Measurements from ENCODE around the gene IMMP2L.

The IMMP2L gene

GRCh38 chr7:111223802-111224253 lies 338.5 kb downstream of the IMMP2L start:
- no peak overlapping the region for H3K27ac ChIP-seq
- no peak for TF ChIP-seq CTCF (conservative IDR thresholded peaks at IDR 0.05)

GRCh38 chr7:111215550-111215949 lies 346.7 kb downstream of the IMMP2L start:
- no peak overlapping the region for H3K27ac ChIP-seq
- TF ChIP-seq CTCF (conservative IDR thresholded peaks at IDR 0.05) = no peak

GRCh38 chr7:111212857-111213523 lies 349.3 kb downstream of the IMMP2L start:
- no peak overlapping the region for H3K27ac ChIP-seq
- TF ChIP-seq CTCF (conservative IDR thresholded peaks at IDR 0.05) = no peak

DNA sequence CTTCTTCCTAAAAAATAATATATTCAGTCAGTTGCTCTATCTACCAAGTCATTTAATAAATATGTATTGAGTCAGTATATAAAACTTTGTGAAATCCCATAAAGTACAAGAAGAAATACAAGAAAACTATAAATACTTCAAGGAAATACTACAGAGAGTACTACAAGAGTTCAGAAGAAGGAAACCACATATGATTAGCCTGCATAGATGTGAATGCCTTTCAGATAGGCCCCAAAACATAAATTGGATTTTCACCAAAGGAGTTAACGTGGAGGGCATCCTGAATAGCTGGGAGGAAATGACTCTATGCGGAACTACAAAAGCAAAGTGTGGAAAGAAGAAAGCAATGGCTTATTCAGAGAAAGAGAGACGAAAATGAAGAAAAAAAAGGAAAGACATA lies 351.3 kb downstream of the IMMP2L start:
- TF ChIP-seq CTCF (conservative IDR thresholded peaks at IDR 0.05) = no peak
- no peak overlapping the region for H3K27ac ChIP-seq

DNA sequence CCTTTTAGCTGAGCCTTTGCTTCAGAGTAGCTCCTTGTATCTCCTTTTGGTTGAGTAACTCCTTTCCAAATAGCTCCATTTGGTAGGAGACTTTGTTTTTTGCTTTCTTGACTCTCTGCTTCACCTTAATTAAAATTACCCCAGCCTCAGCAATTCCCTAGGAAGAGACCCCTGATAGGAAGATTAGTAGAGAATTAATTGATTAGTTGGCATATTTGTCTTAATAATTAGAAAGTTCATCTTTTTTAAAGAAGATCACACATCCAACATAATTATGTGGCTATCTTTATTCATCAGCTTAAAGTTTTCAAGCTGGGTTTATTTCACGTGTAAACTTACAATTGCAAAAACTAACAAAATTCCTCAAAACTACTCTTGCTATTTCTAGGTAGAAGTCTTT lies 352.2 kb downstream of the IMMP2L start:
- no peak for TF ChIP-seq CTCF (conservative IDR thresholded peaks at IDR 0.05)

DNA sequence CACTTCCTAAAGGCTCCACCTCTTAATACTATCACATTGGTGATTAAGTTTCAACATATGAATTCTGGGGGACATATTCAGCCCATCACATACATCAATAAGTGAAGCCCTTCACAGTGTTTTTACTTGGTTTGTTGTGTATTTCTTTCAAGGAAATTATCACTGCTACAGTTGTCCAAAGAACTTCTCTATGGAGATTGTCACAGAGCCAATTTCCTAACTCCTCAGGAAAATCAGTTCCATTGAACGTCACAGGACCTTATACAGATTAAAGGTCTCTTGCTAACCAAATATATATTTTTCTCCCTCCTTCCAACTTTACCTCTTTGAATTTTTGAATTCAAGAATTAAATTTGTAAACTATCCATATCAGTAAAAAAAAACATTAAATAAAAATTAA lies 357.0 kb downstream of the IMMP2L start:
- H3K27ac ChIP-seq = no peak overlapping the region
- no peak for TF ChIP-seq CTCF (conservative IDR thresholded peaks at IDR 0.05)

More for the DNA sequence above, 352.2 kb downstream of the IMMP2L start:
- no peak overlapping the region for H3K27ac ChIP-seq

- no peak for TF ChIP-seq CTCF (conservative IDR thresholded peaks at IDR 0.05)
- no peak overlapping the region for H3K27ac ChIP-seq
These were observed 360.0 kb downstream of the IMMP2L start for GRCh38 chr7:111202321-111202720.
